ENCODE measurements around the gene ARMC3.

DNA sequence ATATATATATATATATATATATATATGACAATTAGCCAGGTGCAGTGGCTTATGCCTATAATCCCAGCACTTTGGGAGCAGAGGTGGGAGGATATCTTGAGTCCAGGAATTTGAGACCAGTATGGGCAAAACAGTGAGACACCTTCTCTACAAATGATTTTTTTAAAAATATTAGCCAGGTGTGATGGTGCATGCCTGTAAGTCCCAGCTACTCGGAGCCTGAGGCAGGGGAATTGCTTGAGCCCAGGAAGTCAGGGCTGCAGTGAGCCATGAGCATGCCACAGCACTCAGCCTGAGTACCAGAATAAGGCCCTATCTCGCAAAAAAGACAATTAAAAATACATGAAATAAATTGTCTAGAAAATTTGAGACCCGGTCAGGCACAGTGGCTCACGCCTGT is 120.3 kb downstream of the ARMC3 start:
- no peak for TF ChIP-seq TCF4 (CRISPR knock-in tag; IDR thresholded peaks at IDR 0.05; ENCODE audit: borderline replicate concordance)
- TF ChIP-seq, protein P1, sequence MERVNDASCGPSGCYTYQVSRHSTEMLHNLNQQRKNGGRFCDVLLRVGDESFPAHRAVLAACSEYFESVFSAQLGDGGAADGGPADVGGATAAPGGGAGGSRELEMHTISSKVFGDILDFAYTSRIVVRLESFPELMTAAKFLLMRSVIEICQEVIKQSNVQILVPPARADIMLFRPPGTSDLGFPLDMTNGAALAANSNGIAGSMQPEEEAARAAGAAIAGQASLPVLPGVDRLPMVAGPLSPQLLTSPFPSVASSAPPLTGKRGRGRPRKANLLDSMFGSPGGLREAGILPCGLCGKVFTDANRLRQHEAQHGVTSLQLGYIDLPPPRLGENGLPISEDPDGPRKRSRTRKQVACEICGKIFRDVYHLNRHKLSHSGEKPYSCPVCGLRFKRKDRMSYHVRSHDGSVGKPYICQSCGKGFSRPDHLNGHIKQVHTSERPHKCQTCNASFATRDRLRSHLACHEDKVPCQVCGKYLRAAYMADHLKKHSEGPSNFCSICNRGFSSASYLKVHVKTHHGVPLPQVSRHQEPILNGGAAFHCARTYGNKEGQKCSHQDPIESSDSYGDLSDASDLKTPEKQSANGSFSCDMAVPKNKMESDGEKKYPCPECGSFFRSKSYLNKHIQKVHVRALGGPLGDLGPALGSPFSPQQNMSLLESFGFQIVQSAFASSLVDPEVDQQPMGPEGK (CRISPR knock-in tag; IDR thresholded peaks at IDR 0.05; ENCODE audit: borderline replicate concordance), result no peak
- TF ChIP-seq ZNF565 (CRISPR knock-in tag; conservative IDR thresholded peaks at IDR 0.05; ENCODE audit: low read depth), result no peak
- TF ChIP-seq ARNTL (CRISPR knock-in tag; IDR thresholded peaks at IDR 0.05; ENCODE audit: borderline replicate concordance, low read depth), result no peak
- TF ChIP-seq, protein P2, sequence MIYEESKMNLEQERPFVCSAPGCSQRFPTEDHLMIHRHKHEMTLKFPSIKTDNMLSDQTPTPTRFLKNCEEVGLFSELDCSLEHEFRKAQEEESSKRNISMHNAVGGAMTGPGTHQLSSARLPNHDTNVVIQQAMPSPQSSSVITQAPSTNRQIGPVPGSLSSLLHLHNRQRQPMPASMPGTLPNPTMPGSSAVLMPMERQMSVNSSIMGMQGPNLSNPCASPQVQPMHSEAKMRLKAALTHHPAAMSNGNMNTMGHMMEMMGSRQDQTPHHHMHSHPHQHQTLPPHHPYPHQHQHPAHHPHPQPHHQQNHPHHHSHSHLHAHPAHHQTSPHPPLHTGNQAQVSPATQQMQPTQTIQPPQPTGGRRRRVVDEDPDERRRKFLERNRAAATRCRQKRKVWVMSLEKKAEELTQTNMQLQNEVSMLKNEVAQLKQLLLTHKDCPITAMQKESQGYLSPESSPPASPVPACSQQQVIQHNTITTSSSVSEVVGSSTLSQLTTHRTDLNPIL (CRISPR knock-in tag; IDR thresholded peaks at IDR 0.05; ENCODE audit: low read depth), result no peak
- TF ChIP-seq ZFP30 (CRISPR knock-in tag; IDR thresholded peaks at IDR 0.05), result no peak
- no peak for TF ChIP-seq ZNF8 (CRISPR knock-in tag; IDR thresholded peaks at IDR 0.05)
- no peak for TF ChIP-seq OSR1 (CRISPR knock-in tag; IDR thresholded peaks at IDR 0.05)
- no peak for TF ChIP-seq RARB (CRISPR knock-in tag; IDR thresholded peaks at IDR 0.05)
- TF ChIP-seq CSDC2 (CRISPR knock-in tag; IDR thresholded peaks at IDR 0.05), result no peak
- TF ChIP-seq ZFP3 (CRISPR knock-in tag; IDR thresholded peaks at IDR 0.05), result no peak
- TF ChIP-seq PPARA (CRISPR knock-in tag; IDR thresholded peaks at IDR 0.05; ENCODE audit: borderline replicate concordance), result no peak
